ENCODE results near the gene TBCEL.

DNA sequence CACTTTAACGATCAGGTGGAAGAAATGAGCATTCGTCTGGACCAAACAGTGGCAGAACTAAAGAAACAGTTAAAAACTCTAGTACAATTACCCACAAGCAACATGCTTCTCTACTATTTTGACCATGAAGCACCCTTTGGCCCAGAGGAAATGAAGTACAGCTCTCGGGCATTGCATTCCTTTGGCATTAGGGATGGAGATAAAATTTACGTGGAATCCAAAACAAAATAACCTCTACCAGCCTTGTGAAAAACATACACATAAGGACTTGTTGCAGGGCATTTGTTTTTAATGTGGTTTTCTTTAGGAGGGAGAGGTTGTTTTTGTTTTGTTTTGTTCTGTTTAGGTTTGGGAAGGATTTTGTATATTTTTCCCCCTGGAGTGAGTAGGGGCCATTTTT is 63.0 kb downstream of the TBCEL start:
- TF ChIP-seq, protein P1, sequence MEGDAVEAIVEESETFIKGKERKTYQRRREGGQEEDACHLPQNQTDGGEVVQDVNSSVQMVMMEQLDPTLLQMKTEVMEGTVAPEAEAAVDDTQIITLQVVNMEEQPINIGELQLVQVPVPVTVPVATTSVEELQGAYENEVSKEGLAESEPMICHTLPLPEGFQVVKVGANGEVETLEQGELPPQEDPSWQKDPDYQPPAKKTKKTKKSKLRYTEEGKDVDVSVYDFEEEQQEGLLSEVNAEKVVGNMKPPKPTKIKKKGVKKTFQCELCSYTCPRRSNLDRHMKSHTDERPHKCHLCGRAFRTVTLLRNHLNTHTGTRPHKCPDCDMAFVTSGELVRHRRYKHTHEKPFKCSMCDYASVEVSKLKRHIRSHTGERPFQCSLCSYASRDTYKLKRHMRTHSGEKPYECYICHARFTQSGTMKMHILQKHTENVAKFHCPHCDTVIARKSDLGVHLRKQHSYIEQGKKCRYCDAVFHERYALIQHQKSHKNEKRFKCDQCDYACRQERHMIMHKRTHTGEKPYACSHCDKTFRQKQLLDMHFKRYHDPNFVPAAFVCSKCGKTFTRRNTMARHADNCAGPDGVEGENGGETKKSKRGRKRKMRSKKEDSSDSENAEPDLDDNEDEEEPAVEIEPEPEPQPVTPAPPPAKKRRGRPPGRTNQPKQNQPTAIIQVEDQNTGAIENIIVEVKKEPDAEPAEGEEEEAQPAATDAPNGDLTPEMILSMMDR (IDR thresholded peaks at IDR 0.05), result no peak
- no peak for TF ChIP-seq POLR2A (IDR thresholded peaks at IDR 0.05)
